HCT116 (cell line): ENCODE results near the gene ASIC5. TPM values are rescaled to one million over a fixed set of nuclear protein-coding genes. Genes with fewer than 3 reads are reported as not detected.

ENCODE experiments used
- ATAC-seq: fragments of 200-7000 bp; cut with Tn5 transposase; 2 replicates; pipeline ENCODE4 v1.9.1; 2020; ENCODE audit warnings: mild to moderate bottlenecking, moderate library complexity
- BruUV-seq: library from RNA; stranded (reverse); fragments of 400-500 nt; replicated peaks from 2 replicates; lab custom pipeline; 2021; lab: Mats Ljungman, UMichigan
- CTCF ChIA-PET: fragments of 300-600 bp; sonication (Branson Sonifier 250); formaldehyde crosslinking; loops from one replicate; lab custom pipeline; 2021; ENCODE audit warnings: antibody characterized with exemption; lab: Charles Lee
- POLR2A ChIA-PET: fragments of 300-600, 350-600 bp; sonication (Branson Sonifier 250); formaldehyde crosslinking; loops from one replicate; lab custom pipeline; 2021; ENCODE audit warnings: antibody characterized with exemption; lab: Charles Lee
- RAD21 ChIA-PET, 2 experiments: fragments of 300-600 bp; sonication (Branson Sonifier 250); formaldehyde crosslinking; loops; one replicate each; lab custom pipeline; 2023; ENCODE audit warnings: low total read pairs in 2 of 2; ENCODE audit not compliant: uncharacterized antibody in 2 of 2, unreplicated experiment in 2 of 2, low non-redundant PET in 1 of 2; lab: Charles Lee
- DNase-seq: peaks from one replicate; pipeline ENCODE4 v3.0.0-alpha.2; 2010; ENCODE audit warnings: low read depth, low spot score
- H2AFZ ChIP-seq: fragments of 200-600 bp; shearing (Covaris generic), sonication (generic); 2 replicates; pipeline ENCODE4 v1.6.1; 2017; ENCODE audit warnings: low read depth, mixed run types, mixed read lengths, antibody characterized with exemption, low read length; ENCODE audit not compliant: poor library complexity, severe bottlenecking
- H3K27ac ChIP-seq: 2 replicates; pipeline ENCODE4 v1.5.1; 2012; ENCODE audit warnings: low read depth, low read length
- H3K27me3 ChIP-seq: fragments of 200-600 bp; sonication (generic); 2 replicates; pipeline ENCODE4 v1.6.1; 2016; ENCODE audit warnings: mixed run types, low read length, mixed read lengths; ENCODE audit not compliant: insufficient read depth
- H3K36me3 ChIP-seq, 2 experiments: fragments of 200-500 bp in 1 of 2; fragments of 200-600 bp in 1 of 2; sonication (Bioruptor generic) in 1 of 2; sonication (generic) in 1 of 2; 2 replicates each; pipeline versions ENCODE4 v1.5.1 to v1.6.1; 2014 to 2016; ENCODE audit warnings: low read length in 2 of 2, inconsistent platforms in 1 of 2, mixed read lengths in 1 of 2, mixed run types in 1 of 2; ENCODE audit not compliant: insufficient read depth in 2 of 2, control insufficient read depth in 1 of 2
- H3K4me1 ChIP-seq, 2 experiments: fragments of 200-600 bp in 1 of 2; sonication (generic) in 1 of 2; 2 replicates each; pipeline versions ENCODE4 v1.5.1 to v1.6.1; 2012 to 2017; ENCODE audit warnings: low read length in 2 of 2, inconsistent platforms in 1 of 2, mild to moderate bottlenecking in 1 of 2, mixed read lengths in 1 of 2, mixed run types in 1 of 2, moderate library complexity in 1 of 2; ENCODE audit not compliant: insufficient read depth in 2 of 2, control insufficient read depth in 1 of 2
- H3K4me2 ChIP-seq: fragments of 200-600 bp; sonication (generic); 2 replicates; pipeline ENCODE4 v1.6.1; 2017; ENCODE audit warnings: mixed run types, low read length, mixed read lengths
- H3K4me3 ChIP-seq, 2 experiments: fragments of 200-600 bp in 1 of 2; sonication (generic) in 1 of 2; replicated peaks in 1 of 2; 2 replicates each; pipeline ENCODE4 v1.5.1; 2011 to 2016; ENCODE audit warnings: low read length in 2 of 2, control low read depth in 1 of 2, low read depth in 1 of 2, mild to moderate bottlenecking in 1 of 2, mixed read lengths in 1 of 2, mixed run types in 1 of 2
- H3K79me2 ChIP-seq: fragments of 200-600 bp; sonication (generic); 2 replicates; pipeline ENCODE4 v1.6.1; 2017; ENCODE audit warnings: mild to moderate bottlenecking, mixed run types, low read length, moderate library complexity, mixed read lengths; ENCODE audit not compliant: insufficient read depth
- H3K9ac ChIP-seq: fragments of 200-600 bp; sonication (generic); 2 replicates; pipeline ENCODE4 v1.6.1; 2016; ENCODE audit warnings: low read length, mixed read lengths
- H3K9me2 ChIP-seq: fragments of 200-600 bp; sonication (generic), shearing (Covaris generic); 2 replicates; pipeline ENCODE4 v1.6.1; 2017; ENCODE audit warnings: mixed run types, mild to moderate bottlenecking, moderate library complexity; ENCODE audit not compliant: insufficient read depth
- H3K9me3 ChIP-seq, 2 experiments: fragments of 200-500 bp in 1 of 2; fragments of 200-600 bp in 1 of 2; sonication (Bioruptor generic) in 1 of 2; sonication (generic) in 1 of 2; 2 replicates each; pipeline ENCODE4 v1.6.1; 2014 to 2017; ENCODE audit warnings: low read length in 2 of 2, mixed read lengths in 2 of 2, inconsistent platforms in 1 of 2, low read depth in 1 of 2, mild to moderate bottlenecking in 1 of 2, mixed run types in 1 of 2, moderate library complexity in 1 of 2; ENCODE audit not compliant: control insufficient read depth in 1 of 2, insufficient read depth in 1 of 2
- H4K20me1 ChIP-seq: fragments of 200-600 bp; sonication (generic), shearing (Covaris generic); 2 replicates; pipeline ENCODE4 v1.6.1; 2017; ENCODE audit warnings: mixed run types, mild to moderate bottlenecking, moderate library complexity; ENCODE audit not compliant: insufficient read depth
- CEBPB ChIP-seq: IDR thresholded peaks from 2 replicates; pipeline ENCODE4 v1.6.1; 2012; ENCODE audit warnings: low read depth
- ELF1 ChIP-seq: IDR thresholded peaks from 2 replicates; pipeline ENCODE4 v1.6.1; 2012; ENCODE audit warnings: low read depth, borderline replicate concordance
- EZH2 ChIP-seq: fragments of 200-600 bp; sonication (generic); IDR thresholded peaks from 2 replicates; pipeline ENCODE4 v1.6.1; 2017; ENCODE audit warnings: antibody characterized with exemption, mixed run types
- FOSL1 ChIP-seq: IDR thresholded peaks from 2 replicates; pipeline ENCODE4 v1.6.1; 2012; ENCODE audit warnings: low read depth
- JUND ChIP-seq: IDR thresholded peaks from 2 replicates; pipeline ENCODE4 v1.6.1; 2012
- POLR2AphosphoS5 ChIP-seq: IDR thresholded peaks from 2 replicates; pipeline ENCODE4 v1.6.1; 2011; ENCODE audit warnings: mild to moderate bottlenecking, low read depth, low read length, moderate library complexity
- RAD21 ChIP-seq: IDR thresholded peaks from 2 replicates; pipeline ENCODE4 v1.6.1; 2012; ENCODE audit warnings: low read depth, mild to moderate bottlenecking
- SIN3A ChIP-seq: IDR thresholded peaks from 2 replicates; pipeline ENCODE4 v1.6.1; 2012; ENCODE audit warnings: low read depth
- SP1 ChIP-seq: IDR thresholded peaks from 2 replicates; pipeline ENCODE4 v1.6.1; 2012; ENCODE audit warnings: low read depth
- YY1 ChIP-seq: IDR thresholded peaks from 2 replicates; pipeline ENCODE4 v1.6.1; 2011; ENCODE audit warnings: low read length, low read depth, moderate library complexity, mild to moderate bottlenecking; ENCODE audit not compliant: insufficient replicate concordance; ENCODE audit errors: extremely low read depth
- ZBTB33 ChIP-seq: IDR thresholded peaks from 2 replicates; pipeline ENCODE4 v1.6.1; 2011; ENCODE audit warnings: mild to moderate bottlenecking, low read length, moderate library complexity; ENCODE audit not compliant: insufficient replicate concordance; ENCODE audit errors: extremely low read depth
- ZNF274 ChIP-seq: fragments of 200-500 bp; sonication (Bioruptor generic); IDR thresholded peaks from 2 replicates; pipeline ENCODE4 v1.6.1; 2014; ENCODE audit warnings: mild to moderate bottlenecking, low read depth, low read length, inconsistent platforms
- intact Hi-C: fragments of 100-400 bp; cut with micrococcal nuclease; formaldehyde crosslinking; loops from 2 replicates; pipeline ENCODE4 v1.10.0; 2022
- total RNA-seq: library from RNA; stranded (reverse); gene quantifications from one replicate; pipeline ENCODE4 v1.2.1, GENCODE V29; 2021; ENCODE audit not compliant: unreplicated experiment
- TF ChIP-seq, protein P1 (sequence below): IDR thresholded peaks from 2 replicates; pipeline ENCODE4 v1.6.1; 2012; ENCODE audit warnings: low read depth
- TF ChIP-seq, protein P2 (sequence below): IDR thresholded peaks from 2 replicates; pipeline ENCODE4 v1.6.1; 2012
- TF ChIP-seq, protein P3 (sequence below): IDR thresholded peaks from 2 replicates; pipeline ENCODE4 v1.6.1; 2012

ASIC5 gene
- total RNA-seq, 1 experiment from 2014 or later, result not detected

- Histone ChIP-seq H3K79me2 (no peaks in the 10 kb centered on the region), H3K9ac (no peak overlapping the region), H3K36me3 (no peaks in the 10 kb centered on the region), H3K9me2 (no peaks in the 10 kb centered on the region), H3K27me3 (no peaks in the 10 kb centered on the region), H2AFZ (no peak overlapping the region), H3K27ac (no peak overlapping the region), H3K9me3 (no peaks in the 10 kb centered on the region), H3K4me3 (no peak overlapping the region), H3K4me1 (no peaks in the 10 kb centered on the region), H3K4me2 (no peak overlapping the region), H4K20me1 (no peaks in the 10 kb centered on the region)
- no peak for ATAC-seq
- POLR2A ChIA-PET, result no interaction called here
- DNase-seq, result no peak
- RAD21 ChIA-PET, result no interaction called here
- intact Hi-C loops, result no loop called here
- no TSS peak for BruUV-seq
- CTCF ChIA-PET, result no interaction called here
- TF ChIP-seq JUND (no peak), YY1 (no peak), RAD21 (no peak), CEBPB (no peak), EZH2 (no peak), POLR2AphosphoS5 (no peak), ZBTB33 (no peak), SP1 (no peak), FOSL1 (no peak), ELF1 (no peak), SIN3A (no peak), ZNF274 (no peak)
- TF ChIP-seq, protein P1, sequence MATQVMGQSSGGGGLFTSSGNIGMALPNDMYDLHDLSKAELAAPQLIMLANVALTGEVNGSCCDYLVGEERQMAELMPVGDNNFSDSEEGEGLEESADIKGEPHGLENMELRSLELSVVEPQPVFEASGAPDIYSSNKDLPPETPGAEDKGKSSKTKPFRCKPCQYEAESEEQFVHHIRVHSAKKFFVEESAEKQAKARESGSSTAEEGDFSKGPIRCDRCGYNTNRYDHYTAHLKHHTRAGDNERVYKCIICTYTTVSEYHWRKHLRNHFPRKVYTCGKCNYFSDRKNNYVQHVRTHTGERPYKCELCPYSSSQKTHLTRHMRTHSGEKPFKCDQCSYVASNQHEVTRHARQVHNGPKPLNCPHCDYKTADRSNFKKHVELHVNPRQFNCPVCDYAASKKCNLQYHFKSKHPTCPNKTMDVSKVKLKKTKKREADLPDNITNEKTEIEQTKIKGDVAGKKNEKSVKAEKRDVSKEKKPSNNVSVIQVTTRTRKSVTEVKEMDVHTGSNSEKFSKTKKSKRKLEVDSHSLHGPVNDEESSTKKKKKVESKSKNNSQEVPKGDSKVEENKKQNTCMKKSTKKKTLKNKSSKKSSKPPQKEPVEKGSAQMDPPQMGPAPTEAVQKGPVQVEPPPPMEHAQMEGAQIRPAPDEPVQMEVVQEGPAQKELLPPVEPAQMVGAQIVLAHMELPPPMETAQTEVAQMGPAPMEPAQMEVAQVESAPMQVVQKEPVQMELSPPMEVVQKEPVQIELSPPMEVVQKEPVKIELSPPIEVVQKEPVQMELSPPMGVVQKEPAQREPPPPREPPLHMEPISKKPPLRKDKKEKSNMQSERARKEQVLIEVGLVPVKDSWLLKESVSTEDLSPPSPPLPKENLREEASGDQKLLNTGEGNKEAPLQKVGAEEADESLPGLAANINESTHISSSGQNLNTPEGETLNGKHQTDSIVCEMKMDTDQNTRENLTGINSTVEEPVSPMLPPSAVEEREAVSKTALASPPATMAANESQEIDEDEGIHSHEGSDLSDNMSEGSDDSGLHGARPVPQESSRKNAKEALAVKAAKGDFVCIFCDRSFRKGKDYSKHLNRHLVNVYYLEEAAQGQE, result no peak
- TF ChIP-seq, protein P2, sequence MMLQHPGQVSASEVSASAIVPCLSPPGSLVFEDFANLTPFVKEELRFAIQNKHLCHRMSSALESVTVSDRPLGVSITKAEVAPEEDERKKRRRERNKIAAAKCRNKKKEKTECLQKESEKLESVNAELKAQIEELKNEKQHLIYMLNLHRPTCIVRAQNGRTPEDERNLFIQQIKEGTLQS, result no peak
- TF ChIP-seq, protein P3, sequence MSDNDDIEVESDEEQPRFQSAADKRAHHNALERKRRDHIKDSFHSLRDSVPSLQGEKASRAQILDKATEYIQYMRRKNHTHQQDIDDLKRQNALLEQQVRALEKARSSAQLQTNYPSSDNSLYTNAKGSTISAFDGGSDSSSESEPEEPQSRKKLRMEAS, result no peak
These were observed 63.7 kb downstream of the ASIC5 start for GRCh38 chr4:155802190-155802959.
